C4-2B (cell line): Measurements from ENCODE around the gene GNPTG.

ENCODE experiments used
- ZFX ChIP-seq: fragments of 450-650 bp; IDR thresholded peaks from 2 replicates; pipeline ENCODE4 v1.6.1; 2017
- TF ChIP-seq, protein P1 (sequence below): fragments of 450-650 bp; conservative IDR thresholded peaks from 2 replicates; pipeline ENCODE4 v1.5.1; 2017; ENCODE audit warnings: mild to moderate bottlenecking

- TF ChIP-seq, protein P1, sequence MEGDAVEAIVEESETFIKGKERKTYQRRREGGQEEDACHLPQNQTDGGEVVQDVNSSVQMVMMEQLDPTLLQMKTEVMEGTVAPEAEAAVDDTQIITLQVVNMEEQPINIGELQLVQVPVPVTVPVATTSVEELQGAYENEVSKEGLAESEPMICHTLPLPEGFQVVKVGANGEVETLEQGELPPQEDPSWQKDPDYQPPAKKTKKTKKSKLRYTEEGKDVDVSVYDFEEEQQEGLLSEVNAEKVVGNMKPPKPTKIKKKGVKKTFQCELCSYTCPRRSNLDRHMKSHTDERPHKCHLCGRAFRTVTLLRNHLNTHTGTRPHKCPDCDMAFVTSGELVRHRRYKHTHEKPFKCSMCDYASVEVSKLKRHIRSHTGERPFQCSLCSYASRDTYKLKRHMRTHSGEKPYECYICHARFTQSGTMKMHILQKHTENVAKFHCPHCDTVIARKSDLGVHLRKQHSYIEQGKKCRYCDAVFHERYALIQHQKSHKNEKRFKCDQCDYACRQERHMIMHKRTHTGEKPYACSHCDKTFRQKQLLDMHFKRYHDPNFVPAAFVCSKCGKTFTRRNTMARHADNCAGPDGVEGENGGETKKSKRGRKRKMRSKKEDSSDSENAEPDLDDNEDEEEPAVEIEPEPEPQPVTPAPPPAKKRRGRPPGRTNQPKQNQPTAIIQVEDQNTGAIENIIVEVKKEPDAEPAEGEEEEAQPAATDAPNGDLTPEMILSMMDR, result no peak
- no peak for TF ChIP-seq ZFX
These were observed 38.6 kb downstream of the GNPTG start for GRCh38 chr16:1390239-1390779.
